HEK293 (cell line): ENCODE measurements around the gene NRP1.

Experiments used
- GLI2 ChIP-seq: fragments of 450-650 bp; formaldehyde crosslinking; IDR thresholded peaks from 2 replicates; pipeline ENCODE4; 2017; ENCODE audit warnings: missing biosample characterization, missing genetic modification characterization, low read depth, borderline replicate concordance
- HIC1 ChIP-seq: fragments of 450-650 bp; formaldehyde crosslinking; IDR thresholded peaks from 2 replicates; pipeline ENCODE4 v1.5.1; 2016; ENCODE audit warnings: missing biosample characterization, missing genetic modification characterization
- HOXC10 ChIP-seq: sonication (generic); formaldehyde crosslinking; IDR thresholded peaks from 2 replicates; pipeline ENCODE4 v1.8.1; 2023; ENCODE audit warnings: mild to moderate bottlenecking, missing genetic modification reagents
- TCF7L2 ChIP-seq: IDR thresholded peaks from 2 replicates; pipeline ENCODE4 v1.6.1; 2011; ENCODE audit warnings: low read depth, mild to moderate bottlenecking, inconsistent platforms, low read length, moderate library complexity, borderline replicate concordance
- ZNF112 ChIP-seq: fragments of 450-650 bp; formaldehyde crosslinking; IDR thresholded peaks from 2 replicates; pipeline ENCODE4 v1.5.0; 2017; ENCODE audit warnings: missing biosample characterization, missing genetic modification characterization
- ZNF16 ChIP-seq: fragments of 450-650 bp; formaldehyde crosslinking; IDR thresholded peaks from 2 replicates; pipeline ENCODE4 v1.5.1; 2016; ENCODE audit warnings: low read depth, missing biosample characterization, missing genetic modification characterization
- ZNF248 ChIP-seq: fragments of 450-650 bp; formaldehyde crosslinking; IDR thresholded peaks from 2 replicates; pipeline ENCODE4 v1.5.1; 2017; ENCODE audit warnings: missing biosample characterization, missing genetic modification characterization
- ZNF416 ChIP-seq: fragments of 450-650 bp; formaldehyde crosslinking; IDR thresholded peaks from 2 replicates; pipeline ENCODE4 v1.5.1; 2016; ENCODE audit warnings: missing biosample characterization, missing genetic modification characterization
- ZNF423 ChIP-seq: fragments of 450-650 bp; formaldehyde crosslinking; IDR thresholded peaks from 2 replicates; pipeline ENCODE4 v1.5.1; 2016; ENCODE audit warnings: missing biosample characterization, missing genetic modification characterization
- ZNF449 ChIP-seq: fragments of 450-650 bp; formaldehyde crosslinking; IDR thresholded peaks from 2 replicates; pipeline ENCODE4 v1.5.1; 2017; ENCODE audit warnings: missing biosample characterization, mild to moderate bottlenecking, missing genetic modification characterization, moderate library complexity
- ZNF514 ChIP-seq: fragments of 450-650 bp; formaldehyde crosslinking; IDR thresholded peaks from 2 replicates; pipeline ENCODE4 v1.5.1; 2016; ENCODE audit warnings: missing biosample characterization, missing genetic modification characterization
- ZNF530 ChIP-seq: fragments of 450-650 bp; formaldehyde crosslinking; IDR thresholded peaks from 2 replicates; pipeline ENCODE4 v1.5.1; 2016; ENCODE audit warnings: low read depth, missing biosample characterization, missing genetic modification characterization
- ZNF600 ChIP-seq: fragments of 450-650 bp; formaldehyde crosslinking; IDR thresholded peaks from 2 replicates; pipeline ENCODE4 v1.5.1; 2016; ENCODE audit warnings: missing biosample characterization, missing genetic modification characterization
- ZNF692 ChIP-seq: fragments of 450-650 bp; formaldehyde crosslinking; IDR thresholded peaks from 2 replicates; pipeline ENCODE4 v1.5.1; 2016; ENCODE audit warnings: missing biosample characterization, missing genetic modification characterization
- ZNF701 ChIP-seq: fragments of 450-650 bp; formaldehyde crosslinking; IDR thresholded peaks from 2 replicates; pipeline ENCODE4 v1.5.1; 2016; ENCODE audit warnings: missing biosample characterization, missing genetic modification characterization
- ZNF837 ChIP-seq: fragments of 450-650 bp; formaldehyde crosslinking; IDR thresholded peaks from 2 replicates; pipeline ENCODE4 v1.5.1; 2016; ENCODE audit warnings: missing biosample characterization, missing genetic modification characterization
- TF ChIP-seq, protein P1 (sequence below): fragments of 450-650 bp; formaldehyde crosslinking; IDR thresholded peaks from 2 replicates; pipeline ENCODE4 v1.5.1; 2016; ENCODE audit warnings: missing biosample characterization, missing genetic modification characterization
- TF ChIP-seq, protein P2 (sequence below): fragments of 450-650 bp; formaldehyde crosslinking; IDR thresholded peaks from 2 replicates; pipeline ENCODE4 v1.5.1; 2016; ENCODE audit warnings: missing biosample characterization, missing genetic modification characterization
- TF ChIP-seq, protein P3 (sequence below): fragments of 450-650 bp; formaldehyde crosslinking; IDR thresholded peaks from 2 replicates; pipeline ENCODE4 v1.5.1; 2016; ENCODE audit warnings: missing biosample characterization, missing genetic modification characterization, borderline replicate concordance
- TF ChIP-seq, protein P4 (sequence below): fragments of 450-650 bp; formaldehyde crosslinking; IDR thresholded peaks from 2 replicates; pipeline ENCODE4 v1.5.1; 2016; ENCODE audit warnings: missing biosample characterization, missing genetic modification characterization
- TF ChIP-seq, protein P5 (sequence below): fragments of 450-650 bp; formaldehyde crosslinking; IDR thresholded peaks from 2 replicates; pipeline ENCODE4 v1.5.1; 2016; ENCODE audit warnings: missing biosample characterization, missing genetic modification characterization, borderline replicate concordance

NRP1 gene

GRCh38 chr10:33330543-33331378 is 3.7 kb downstream of the NRP1 start (continued):
- TF ChIP-seq, protein P1, sequence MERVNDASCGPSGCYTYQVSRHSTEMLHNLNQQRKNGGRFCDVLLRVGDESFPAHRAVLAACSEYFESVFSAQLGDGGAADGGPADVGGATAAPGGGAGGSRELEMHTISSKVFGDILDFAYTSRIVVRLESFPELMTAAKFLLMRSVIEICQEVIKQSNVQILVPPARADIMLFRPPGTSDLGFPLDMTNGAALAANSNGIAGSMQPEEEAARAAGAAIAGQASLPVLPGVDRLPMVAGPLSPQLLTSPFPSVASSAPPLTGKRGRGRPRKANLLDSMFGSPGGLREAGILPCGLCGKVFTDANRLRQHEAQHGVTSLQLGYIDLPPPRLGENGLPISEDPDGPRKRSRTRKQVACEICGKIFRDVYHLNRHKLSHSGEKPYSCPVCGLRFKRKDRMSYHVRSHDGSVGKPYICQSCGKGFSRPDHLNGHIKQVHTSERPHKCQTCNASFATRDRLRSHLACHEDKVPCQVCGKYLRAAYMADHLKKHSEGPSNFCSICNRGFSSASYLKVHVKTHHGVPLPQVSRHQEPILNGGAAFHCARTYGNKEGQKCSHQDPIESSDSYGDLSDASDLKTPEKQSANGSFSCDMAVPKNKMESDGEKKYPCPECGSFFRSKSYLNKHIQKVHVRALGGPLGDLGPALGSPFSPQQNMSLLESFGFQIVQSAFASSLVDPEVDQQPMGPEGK (tag by site-specific recombination), result peak; percentile 36; the same call in 1 of the 2 replicates
- TF ChIP-seq HOXC10 (no peak), ZNF416 (no peak), ZNF837 (tag by site-specific recombination) (no peak), ZNF530 (tag by site-specific recombination) (no peak), ZNF248 (tag by site-specific recombination) (no peak), ZNF449 (tag by site-specific recombination) (no peak), ZNF16 (tag by site-specific recombination) (no peak), TCF7L2 (no peak), GLI2 (tag by site-specific recombination) (peak; percentile 15; the same call in 1 of the 2 replicates), ZNF514 (no peak), ZNF692 (tag by site-specific recombination) (no peak), ZNF423 (no peak), ZNF701 (tag by site-specific recombination) (no peak), HIC1 (tag by site-specific recombination) (no peak; the same call in 1 of the 2 replicates), ZNF600 (peak; percentile 80), ZNF112 (no peak)
- TF ChIP-seq, protein P2, sequence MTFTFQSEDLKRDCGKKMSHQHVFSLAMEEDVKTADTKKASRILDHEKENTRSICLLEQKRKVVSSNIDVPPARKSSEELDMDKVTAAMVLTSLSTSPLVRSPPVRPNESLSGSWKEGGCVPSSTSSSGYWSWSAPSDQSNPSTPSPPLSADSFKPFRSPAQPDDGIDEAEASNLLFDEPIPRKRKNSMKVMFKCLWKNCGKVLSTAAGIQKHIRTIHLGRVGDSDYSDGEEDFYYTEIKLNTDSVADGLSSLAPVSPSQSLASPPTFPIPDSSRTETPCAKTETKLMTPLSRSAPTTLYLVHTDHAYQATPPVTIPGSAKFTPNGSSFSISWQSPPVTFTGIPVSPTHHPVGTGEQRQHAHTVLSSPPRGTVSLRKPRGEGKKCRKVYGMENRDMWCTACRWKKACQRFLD, result no peak
- TF ChIP-seq, protein P3, sequence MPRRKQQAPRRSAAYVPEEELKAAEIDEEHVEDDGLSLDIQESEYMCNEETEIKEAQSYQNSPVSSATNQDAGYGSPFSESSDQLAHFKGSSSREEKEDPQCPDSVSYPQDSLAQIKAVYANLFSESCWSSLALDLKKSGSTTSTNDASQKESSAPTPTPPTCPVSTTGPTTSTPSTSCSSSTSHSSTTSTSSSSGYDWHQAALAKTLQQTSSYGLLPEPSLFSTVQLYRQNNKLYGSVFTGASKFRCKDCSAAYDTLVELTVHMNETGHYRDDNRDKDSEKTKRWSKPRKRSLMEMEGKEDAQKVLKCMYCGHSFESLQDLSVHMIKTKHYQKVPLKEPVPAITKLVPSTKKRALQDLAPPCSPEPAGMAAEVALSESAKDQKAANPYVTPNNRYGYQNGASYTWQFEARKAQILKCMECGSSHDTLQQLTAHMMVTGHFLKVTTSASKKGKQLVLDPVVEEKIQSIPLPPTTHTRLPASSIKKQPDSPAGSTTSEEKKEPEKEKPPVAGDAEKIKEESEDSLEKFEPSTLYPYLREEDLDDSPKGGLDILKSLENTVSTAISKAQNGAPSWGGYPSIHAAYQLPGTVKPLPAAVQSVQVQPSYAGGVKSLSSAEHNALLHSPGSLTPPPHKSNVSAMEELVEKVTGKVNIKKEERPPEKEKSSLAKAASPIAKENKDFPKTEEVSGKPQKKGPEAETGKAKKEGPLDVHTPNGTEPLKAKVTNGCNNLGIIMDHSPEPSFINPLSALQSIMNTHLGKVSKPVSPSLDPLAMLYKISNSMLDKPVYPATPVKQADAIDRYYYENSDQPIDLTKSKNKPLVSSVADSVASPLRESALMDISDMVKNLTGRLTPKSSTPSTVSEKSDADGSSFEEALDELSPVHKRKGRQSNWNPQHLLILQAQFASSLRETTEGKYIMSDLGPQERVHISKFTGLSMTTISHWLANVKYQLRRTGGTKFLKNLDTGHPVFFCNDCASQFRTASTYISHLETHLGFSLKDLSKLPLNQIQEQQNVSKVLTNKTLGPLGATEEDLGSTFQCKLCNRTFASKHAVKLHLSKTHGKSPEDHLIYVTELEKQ, result 0 out of 2 replicates have a peak, but pooled peaks have one; percentile 59
- TF ChIP-seq, protein P4, sequence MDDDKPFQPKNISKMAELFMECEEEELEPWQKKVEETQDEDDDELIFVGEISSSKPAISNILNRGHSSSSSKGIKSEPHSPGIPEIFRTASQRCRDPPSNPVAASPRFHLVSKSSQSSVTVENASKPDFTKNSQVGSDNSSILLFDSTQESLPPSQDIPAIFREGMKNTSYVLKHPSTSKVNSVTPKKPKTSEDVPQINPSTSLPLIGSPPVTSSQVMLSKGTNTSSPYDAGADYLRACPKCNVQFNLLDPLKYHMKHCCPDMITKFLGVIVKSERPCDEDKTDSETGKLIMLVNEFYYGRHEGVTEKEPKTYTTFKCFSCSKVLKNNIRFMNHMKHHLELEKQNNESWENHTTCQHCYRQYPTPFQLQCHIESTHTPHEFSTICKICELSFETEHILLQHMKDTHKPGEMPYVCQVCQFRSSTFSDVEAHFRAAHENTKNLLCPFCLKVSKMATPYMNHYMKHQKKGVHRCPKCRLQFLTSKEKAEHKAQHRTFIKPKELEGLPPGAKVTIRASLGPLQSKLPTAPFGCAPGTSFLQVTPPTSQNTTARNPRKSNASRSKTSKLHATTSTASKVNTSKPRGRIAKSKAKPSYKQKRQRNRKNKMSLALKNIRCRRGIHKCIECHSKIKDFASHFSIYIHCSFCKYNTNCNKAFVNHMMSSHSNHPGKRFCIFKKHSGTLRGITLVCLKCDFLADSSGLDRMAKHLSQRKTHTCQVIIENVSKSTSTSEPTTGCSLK (tag by site-specific recombination), result no peak
- TF ChIP-seq, protein P5, sequence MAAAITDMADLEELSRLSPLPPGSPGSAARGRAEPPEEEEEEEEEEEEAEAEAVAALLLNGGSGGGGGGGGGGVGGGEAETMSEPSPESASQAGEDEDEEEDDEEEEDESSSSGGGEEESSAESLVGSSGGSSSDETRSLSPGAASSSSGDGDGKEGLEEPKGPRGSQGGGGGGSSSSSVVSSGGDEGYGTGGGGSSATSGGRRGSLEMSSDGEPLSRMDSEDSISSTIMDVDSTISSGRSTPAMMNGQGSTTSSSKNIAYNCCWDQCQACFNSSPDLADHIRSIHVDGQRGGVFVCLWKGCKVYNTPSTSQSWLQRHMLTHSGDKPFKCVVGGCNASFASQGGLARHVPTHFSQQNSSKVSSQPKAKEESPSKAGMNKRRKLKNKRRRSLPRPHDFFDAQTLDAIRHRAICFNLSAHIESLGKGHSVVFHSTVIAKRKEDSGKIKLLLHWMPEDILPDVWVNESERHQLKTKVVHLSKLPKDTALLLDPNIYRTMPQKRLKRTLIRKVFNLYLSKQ (tag by site-specific recombination), result no peak
